Activated naive CD8-positive, alpha-beta T cell (primary cell): ENCODE data around the gene PER2.

ENCODE experiments used
- H3K27ac Mint-ChIP-seq: one replicate; pipeline ENCODE4 v1.8.0; 2021; ENCODE audit warnings: mixed read lengths
- H3K27me3 Mint-ChIP-seq: one replicate; pipeline ENCODE4 v1.8.0; 2021; ENCODE audit warnings: mixed read lengths
- H3K36me3 Mint-ChIP-seq: one replicate; pipeline ENCODE4 v1.8.0; 2021; ENCODE audit warnings: mixed read lengths
- H3K4me1 Mint-ChIP-seq: one replicate; pipeline ENCODE4 v1.8.0; 2021; ENCODE audit warnings: low read depth, mixed read lengths
- H3K4me3 Mint-ChIP-seq: one replicate; pipeline ENCODE4 v1.8.0; 2021; ENCODE audit warnings: mild to moderate bottlenecking, mixed read lengths
- H3K9me3 Mint-ChIP-seq: one replicate; pipeline ENCODE4 v1.8.0; 2021; ENCODE audit warnings: low read depth, mixed read lengths

Gene PER2

DNA sequence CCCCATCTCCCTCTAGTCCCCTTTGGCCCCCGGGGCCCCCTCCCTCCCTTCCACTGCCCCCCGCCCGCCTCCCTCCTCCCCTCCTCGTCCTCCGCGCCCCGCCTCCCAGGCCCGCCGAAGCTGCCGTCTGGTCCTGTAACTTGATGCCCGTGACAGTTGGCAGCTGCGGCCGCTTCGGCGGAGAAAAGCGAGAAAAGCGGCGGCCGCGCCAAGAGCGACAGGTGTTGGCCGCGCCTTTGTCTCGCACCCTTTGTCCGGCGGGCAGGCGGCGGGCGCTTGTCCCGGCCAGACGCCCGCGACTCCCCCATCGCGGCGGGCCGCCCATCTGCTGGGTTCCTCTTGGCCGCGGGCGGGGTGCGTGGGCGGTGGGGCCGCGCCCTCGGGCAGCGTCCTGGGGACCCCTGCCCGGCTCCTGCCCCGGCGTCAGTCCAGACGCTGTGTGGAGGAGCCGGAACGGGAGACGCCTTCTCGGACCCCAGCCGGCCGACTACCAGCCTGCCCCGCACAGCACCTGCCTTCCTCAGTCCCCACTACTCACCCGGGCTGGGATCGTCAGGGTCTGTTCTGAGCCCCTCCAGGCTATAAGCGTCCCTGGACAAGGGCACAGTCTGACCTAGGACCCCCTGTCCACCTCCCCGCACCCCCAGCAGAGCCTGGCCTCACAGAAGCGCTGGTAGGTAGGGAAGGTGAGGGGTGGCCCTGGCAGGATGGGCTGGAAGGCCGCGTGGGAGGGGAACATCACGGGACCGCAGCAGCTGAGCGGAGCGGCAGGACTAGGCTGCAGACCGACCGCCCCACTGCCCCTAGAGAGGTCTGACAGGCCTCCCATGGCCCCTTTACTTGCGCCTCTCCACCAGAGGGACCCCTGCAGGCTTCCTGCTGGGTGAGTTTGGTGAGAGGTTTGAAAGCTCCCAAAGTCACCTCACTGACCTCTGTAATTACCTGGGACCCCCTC lies 47.4 kb downstream of the PER2 start:
- peak overlapping the region; percentile 36 for H3K4me3 Mint-ChIP-seq
- no peak overlapping the region for H3K27ac Mint-ChIP-seq
- H3K9me3 Mint-ChIP-seq = no peaks in the 10 kb centered on the region
- peaks cover 4% of the 10 kb centered on the region for H3K27me3 Mint-ChIP-seq
- H3K4me1 Mint-ChIP-seq = peaks cover 10% of the 10 kb centered on the region
- H3K36me3 Mint-ChIP-seq = peaks cover 5% of the 10 kb centered on the region

DNA sequence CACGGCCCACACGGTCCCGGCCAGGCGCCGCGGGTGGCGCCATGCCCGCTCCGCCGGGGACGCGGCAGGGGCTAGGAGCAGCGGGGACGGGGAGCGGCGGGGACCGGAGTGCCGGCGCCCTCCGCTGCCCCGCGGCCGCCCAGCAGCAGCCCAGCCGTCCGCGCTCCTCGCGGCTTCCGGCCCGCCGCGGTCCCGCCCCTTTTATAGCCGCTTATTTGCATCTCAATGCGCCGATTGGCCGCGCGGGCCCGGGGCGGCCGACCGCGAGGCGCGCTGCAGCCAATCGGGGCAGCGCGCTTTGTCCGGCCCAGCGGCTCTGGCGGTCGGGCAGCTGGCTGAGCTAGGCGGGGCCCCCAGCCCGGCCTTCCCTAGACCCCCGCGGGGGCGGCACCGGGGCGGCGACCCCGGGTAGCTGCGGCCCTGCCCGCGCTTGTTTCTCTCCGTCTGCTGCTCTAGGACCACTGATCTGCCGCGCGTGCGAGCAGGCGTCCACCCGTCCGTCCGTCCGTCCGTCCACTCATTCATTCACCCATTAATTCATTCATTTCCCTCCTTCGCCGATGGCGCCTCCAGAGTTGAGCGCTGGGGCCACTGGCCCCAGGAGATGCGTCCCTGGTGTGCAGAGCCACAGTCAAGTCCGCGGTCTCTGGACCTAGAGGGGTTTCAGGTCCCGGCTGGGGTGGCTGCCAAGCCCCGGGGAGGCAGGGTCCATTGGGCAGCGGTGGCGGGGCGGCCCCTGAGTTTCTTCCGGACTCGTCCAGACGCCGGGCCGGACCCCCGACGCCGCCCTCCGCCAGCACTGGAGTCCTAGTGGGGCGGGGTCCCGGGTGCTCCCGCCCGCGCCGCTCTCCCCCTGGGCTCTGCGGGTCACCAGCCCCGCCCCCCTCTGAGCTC lies 48.3 kb downstream of the PER2 start, which contains the start of gene HES6:
HES6 (minus strand) TSS at position 176 of the 894 bp plus-strand sequence; CDS start at position 43, 133 bp downstream.
- H3K36me3 Mint-ChIP-seq = peaks cover 5% of the 10 kb centered on the region
- no peaks in the 10 kb centered on the region for H3K9me3 Mint-ChIP-seq
- H3K27me3 Mint-ChIP-seq = peaks cover 11% of the 10 kb centered on the region
- no peak within 1 kb of the TSS for H3K27ac Mint-ChIP-seq
- H3K4me1 Mint-ChIP-seq = peaks cover 10% of the 10 kb centered on the region
- H3K4me3 Mint-ChIP-seq = peak within 1 kb of the TSS; percentile 89

DNA sequence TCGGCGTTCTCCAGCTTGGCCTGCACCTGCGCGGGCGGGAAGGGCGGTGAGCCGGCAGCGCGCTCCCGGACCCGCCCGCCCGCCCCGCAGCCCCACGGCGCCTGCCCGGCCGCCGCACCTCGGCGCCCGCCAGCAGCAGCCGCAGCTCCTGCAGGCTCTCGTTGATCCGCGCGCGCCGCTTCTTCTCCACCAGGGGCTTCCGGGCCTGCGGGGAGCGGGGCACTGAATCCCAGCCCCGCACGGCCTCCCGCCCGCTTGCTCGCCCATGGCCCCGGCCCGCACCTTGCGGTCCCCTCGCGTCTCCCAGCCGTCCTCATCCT lies 48.9 kb downstream of the PER2 start:
- H3K27ac Mint-ChIP-seq = no peak overlapping the region
- peaks cover 12% of the 10 kb centered on the region for H3K27me3 Mint-ChIP-seq
- H3K4me1 Mint-ChIP-seq = peaks cover 10% of the 10 kb centered on the region
- peaks cover 5% of the 10 kb centered on the region for H3K36me3 Mint-ChIP-seq
- H3K4me3 Mint-ChIP-seq = no peak overlapping the region
- no peaks in the 10 kb centered on the region for H3K9me3 Mint-ChIP-seq

DNA sequence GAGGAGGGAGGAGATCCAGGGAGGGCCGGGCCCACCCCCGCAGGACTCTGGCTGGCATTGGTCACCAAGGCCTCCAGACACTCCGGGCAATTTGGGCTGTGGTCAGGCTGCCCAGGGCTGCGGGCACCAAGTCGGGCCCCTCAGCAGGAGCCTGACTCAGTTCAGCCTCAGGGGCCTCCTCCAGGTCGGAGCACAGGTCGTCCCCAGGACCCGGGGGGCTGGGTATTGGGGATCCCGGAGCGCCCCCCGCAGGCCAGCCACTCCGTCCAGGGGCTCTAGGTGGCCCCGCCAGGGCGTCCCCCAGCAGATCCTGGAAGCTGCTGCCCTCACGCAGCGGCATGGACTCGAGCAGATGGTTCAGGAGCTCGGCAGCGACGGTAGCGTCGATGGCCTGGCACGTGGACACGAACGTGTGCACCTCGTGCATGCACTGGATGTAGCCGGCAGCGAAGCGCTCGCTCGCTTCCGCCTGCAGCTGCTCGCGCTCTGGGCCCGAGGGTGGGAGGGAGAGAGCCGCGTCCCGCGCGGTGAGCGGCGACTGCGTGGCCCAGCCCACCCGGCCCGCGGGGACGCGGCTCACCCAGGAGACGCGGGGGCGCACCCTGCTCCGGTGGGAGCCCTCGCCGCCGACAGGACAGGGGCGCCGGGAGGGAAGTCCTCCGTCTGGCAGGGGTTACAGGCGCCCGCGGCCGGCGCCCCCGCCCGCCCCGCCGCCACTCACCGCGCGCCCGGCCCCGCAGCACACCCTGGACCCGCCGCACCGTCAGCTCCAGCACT lies 49.5 kb downstream of the PER2 start:
- H3K4me1 Mint-ChIP-seq = peaks cover 12% of the 10 kb centered on the region
- H3K27me3 Mint-ChIP-seq = peaks cover 12% of the 10 kb centered on the region
- H3K4me3 Mint-ChIP-seq = peak overlapping the region; percentile 59
- H3K36me3 Mint-ChIP-seq = no peaks in the 10 kb centered on the region
- no peak overlapping the region for H3K27ac Mint-ChIP-seq
- H3K9me3 Mint-ChIP-seq = no peaks in the 10 kb centered on the region

DNA sequence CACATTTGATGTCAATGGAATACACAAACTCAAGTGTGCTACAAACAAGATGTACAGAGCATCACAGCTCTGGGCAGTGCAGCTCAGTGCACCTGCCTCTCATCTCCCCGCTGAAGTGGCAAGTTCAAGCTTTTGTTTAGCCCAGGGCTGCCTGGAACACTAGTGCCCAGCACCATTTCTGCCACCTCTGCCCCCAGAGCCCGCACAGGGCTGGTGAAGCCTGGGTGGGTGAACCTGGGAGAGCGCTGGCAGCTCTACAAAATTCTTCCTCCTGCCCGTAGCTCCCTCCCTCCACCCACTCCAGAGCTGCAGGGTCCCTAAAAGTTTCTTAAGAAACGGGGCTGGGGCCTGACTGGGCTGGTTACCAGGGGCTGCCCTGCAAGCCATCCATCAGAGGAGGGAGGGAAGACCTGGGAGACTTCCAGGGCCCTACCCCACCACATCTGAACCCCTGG lies 50.1 kb downstream of the PER2 start:
- no peak overlapping the region for H3K27ac Mint-ChIP-seq
- H3K4me1 Mint-ChIP-seq = peaks cover 13% of the 10 kb centered on the region
- no peaks in the 10 kb centered on the region for H3K36me3 Mint-ChIP-seq
- peak overlapping the region; percentile 72 for H3K4me3 Mint-ChIP-seq
- H3K9me3 Mint-ChIP-seq = no peaks in the 10 kb centered on the region
- H3K27me3 Mint-ChIP-seq = peaks cover 12% of the 10 kb centered on the region

DNA sequence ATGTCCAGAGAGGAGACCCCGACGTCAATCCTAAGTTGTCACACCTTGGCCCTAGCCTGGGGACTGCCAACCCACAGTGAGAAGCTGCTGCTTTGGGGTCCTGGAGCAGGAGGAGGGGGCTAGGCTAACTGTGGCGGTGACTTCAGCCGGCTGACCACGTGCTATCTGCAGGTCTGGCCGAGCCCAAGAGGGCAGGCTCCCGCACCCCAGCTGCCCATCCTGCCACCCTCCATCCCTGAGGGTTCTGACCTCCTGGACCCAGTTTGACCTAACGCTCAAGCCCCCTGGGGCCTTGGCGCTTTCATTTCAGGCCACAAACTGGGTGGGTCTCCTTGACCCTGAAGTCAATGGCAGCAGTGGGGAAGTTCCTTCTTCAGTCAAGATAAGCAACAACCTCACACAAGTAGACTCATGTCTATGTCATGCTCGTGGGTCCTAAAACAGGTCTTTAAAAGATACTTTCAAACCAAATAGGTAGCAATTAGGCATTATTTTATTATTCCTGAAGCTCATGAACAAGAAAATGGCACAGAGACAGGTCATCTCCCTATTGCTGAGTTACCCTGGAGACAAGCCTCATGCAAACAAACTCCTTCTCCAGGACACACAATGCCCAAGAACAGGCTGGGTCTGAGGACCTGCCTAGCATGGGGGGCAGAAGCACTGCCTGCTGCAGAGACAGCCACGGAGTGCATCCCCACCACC lies 50.8 kb downstream of the PER2 start:
- no peak overlapping the region for H3K27ac Mint-ChIP-seq
- peaks cover 12% of the 10 kb centered on the region for H3K27me3 Mint-ChIP-seq
- no peaks in the 10 kb centered on the region for H3K36me3 Mint-ChIP-seq
- H3K4me1 Mint-ChIP-seq = peaks cover 15% of the 10 kb centered on the region
- no peaks in the 10 kb centered on the region for H3K9me3 Mint-ChIP-seq
- H3K4me3 Mint-ChIP-seq = peak overlapping the region; percentile 72

DNA sequence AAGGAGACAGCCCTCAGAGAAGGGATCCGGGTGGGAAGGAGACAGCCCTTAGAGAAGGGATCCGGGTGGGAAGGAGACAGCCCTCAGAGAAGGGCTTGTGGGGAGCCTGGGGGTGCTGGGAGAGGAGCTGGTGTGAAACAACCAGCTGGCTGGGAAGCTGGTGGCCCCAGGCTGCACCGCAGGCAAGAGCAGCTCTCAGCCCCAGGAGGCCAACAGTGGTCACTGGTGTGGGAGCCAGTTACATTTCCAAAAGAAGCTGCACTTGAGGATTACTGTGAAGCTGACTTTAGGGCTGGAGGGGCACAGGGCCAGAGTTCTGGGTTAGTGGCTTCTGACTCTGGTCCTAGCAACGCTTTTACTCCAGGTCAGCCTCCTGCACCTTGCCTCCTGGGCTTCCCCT lies 51.8 kb downstream of the PER2 start:
- peaks cover 12% of the 10 kb centered on the region for H3K27me3 Mint-ChIP-seq
- H3K9me3 Mint-ChIP-seq = no peaks in the 10 kb centered on the region

DNA sequence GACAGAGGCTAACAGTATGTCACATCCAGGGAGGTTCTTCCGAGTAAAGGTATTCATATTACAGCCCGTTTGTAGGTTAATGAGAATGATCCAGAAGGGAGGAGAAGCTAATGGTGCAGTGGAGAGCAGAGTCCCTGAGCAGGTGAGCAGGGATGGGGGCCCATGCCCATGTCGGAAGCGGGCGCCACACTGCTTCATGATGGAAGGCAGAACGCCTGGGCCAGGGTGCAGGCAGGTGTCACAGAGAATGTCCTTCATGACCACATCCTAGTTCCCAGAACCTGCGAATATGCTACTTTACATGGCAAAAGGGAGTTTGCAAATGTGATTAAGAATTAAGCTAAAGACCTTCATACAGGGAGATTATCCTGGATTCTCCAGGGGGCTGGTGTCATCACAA lies 52.6 kb downstream of the PER2 start:
- no peaks in the 10 kb centered on the region for H3K9me3 Mint-ChIP-seq
- no peak overlapping the region for H3K27ac Mint-ChIP-seq
- peaks cover 12% of the 10 kb centered on the region for H3K27me3 Mint-ChIP-seq
- H3K4me1 Mint-ChIP-seq = peaks cover 18% of the 10 kb centered on the region
- H3K36me3 Mint-ChIP-seq = no peaks in the 10 kb centered on the region
- peak overlapping the region; percentile 0 for H3K4me3 Mint-ChIP-seq

More for the DNA sequence above, 51.8 kb downstream of the PER2 start:
- H3K4me1 Mint-ChIP-seq = peaks cover 16% of the 10 kb centered on the region
- no peak overlapping the region for H3K27ac Mint-ChIP-seq
- no peak overlapping the region for H3K4me3 Mint-ChIP-seq
- no peaks in the 10 kb centered on the region for H3K36me3 Mint-ChIP-seq

DNA sequence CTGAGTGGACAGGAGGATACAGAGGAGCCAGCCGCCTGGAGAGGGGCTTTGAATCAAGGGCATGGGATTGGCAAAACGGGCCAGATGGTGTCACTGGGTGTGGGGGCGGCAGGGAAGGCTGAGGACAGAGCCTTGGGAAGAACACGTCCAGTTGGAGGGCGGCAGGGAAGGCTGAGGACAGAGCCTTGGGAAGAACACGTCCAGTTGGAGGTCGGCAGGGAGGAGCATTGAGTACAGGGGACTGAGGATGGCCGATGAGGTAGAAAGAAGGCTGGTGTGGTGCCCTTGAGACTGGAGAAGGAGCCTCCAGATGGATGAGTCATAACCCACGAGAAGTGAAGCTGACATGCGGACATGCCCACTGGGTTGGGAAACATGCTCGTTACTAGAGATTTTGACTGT lies 53.1 kb downstream of the PER2 start:
- H3K27me3 Mint-ChIP-seq = peaks cover 12% of the 10 kb centered on the region
- no peaks in the 10 kb centered on the region for H3K36me3 Mint-ChIP-seq
- no peak overlapping the region for H3K27ac Mint-ChIP-seq
- peak overlapping the region; percentile 73 for H3K4me3 Mint-ChIP-seq
- no peaks in the 10 kb centered on the region for H3K9me3 Mint-ChIP-seq
- H3K4me1 Mint-ChIP-seq = peaks cover 23% of the 10 kb centered on the region

DNA sequence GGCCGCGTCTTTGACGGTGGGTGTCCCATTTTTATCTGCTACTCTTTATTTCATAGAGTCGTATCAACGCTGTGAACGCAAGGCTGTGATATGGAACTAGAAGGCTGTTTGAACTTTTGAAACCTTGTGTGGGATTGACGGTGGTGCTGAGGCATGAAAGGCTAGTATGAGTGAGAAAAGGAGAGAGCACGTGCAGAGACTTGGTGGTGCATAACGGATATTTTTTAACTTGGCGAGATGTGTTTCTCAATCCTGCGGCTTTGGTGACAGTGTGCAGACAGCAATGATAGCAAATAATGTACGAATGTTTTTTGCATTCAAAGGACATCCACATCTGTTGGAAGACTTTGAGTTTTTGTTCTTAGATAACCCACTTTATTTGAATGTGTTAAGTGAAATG lies 54.8 kb downstream of the PER2 start:
- Mint-ChIP-seq H3K27me3 (peaks cover 12% of the 10 kb centered on the region), H3K9me3 (no peaks in the 10 kb centered on the region)

DNA sequence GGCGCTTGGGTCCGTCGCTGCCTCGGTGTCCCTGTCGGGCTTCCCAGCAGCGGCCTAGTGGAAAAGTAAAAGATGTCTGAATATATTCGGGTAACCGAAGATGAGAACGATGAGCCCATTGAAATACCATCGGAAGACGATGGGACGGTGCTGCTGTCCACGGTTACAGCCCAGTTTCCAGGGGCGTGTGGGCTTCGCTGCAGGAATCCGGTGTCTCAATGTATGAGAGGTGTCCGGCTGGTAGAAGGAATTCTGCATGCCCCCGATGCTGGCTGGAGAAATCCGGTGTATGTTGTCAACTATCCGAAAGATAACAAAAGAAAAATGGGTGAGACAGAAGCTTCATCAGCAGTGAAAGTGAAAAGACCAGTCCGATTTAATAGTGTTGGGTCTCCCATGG lies 56.6 kb downstream of the PER2 start:
- peak overlapping the region; percentile 93 for H3K4me3 Mint-ChIP-seq
- peaks cover 6% of the 10 kb centered on the region for H3K36me3 Mint-ChIP-seq
- peaks cover 10% of the 10 kb centered on the region for H3K27me3 Mint-ChIP-seq
- H3K27ac Mint-ChIP-seq = no peak overlapping the region
- H3K4me1 Mint-ChIP-seq = peaks cover 21% of the 10 kb centered on the region
- no peaks in the 10 kb centered on the region for H3K9me3 Mint-ChIP-seq

More for the DNA sequence above, 54.8 kb downstream of the PER2 start:
- H3K36me3 Mint-ChIP-seq = peaks cover 2% of the 10 kb centered on the region
- H3K4me3 Mint-ChIP-seq = peak overlapping the region; percentile 56
- no peak overlapping the region for H3K27ac Mint-ChIP-seq
- peaks cover 23% of the 10 kb centered on the region for H3K4me1 Mint-ChIP-seq

DNA sequence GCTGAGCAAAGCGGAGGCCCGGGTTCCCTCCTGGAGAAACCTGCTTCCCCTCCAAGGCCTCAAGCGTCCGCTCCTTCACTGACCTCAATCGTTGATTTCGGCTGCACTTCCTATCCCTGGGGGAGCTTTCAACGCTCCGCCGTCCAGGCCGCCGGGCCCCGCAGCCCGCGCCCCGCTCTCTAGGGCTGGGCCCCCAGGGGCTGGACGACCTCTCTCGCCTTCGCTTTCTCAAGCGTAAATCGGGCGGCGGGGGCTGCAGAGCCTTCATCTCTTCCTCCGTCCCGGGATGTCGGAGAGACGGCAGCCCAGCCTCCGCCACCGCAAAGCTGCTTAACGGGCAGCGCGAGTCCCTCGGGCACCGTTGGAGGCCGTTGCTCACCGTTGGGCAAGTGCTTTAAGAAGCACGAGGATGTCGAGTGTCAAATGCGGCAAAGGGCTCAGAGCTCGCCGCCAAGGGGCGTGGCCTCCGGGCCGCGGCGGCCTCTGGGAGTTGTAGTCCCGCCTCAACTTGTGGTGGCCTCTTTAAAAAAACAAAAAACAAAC lies 57.1 kb downstream of the PER2 start:
- peak overlapping the region; percentile 93 for H3K4me3 Mint-ChIP-seq
- peaks cover 21% of the 10 kb centered on the region for H3K4me1 Mint-ChIP-seq
- peaks cover 10% of the 10 kb centered on the region for H3K27me3 Mint-ChIP-seq
- H3K9me3 Mint-ChIP-seq = no peaks in the 10 kb centered on the region
- H3K36me3 Mint-ChIP-seq = peaks cover 6% of the 10 kb centered on the region
- peak overlapping the region; percentile 54 for H3K27ac Mint-ChIP-seq

DNA sequence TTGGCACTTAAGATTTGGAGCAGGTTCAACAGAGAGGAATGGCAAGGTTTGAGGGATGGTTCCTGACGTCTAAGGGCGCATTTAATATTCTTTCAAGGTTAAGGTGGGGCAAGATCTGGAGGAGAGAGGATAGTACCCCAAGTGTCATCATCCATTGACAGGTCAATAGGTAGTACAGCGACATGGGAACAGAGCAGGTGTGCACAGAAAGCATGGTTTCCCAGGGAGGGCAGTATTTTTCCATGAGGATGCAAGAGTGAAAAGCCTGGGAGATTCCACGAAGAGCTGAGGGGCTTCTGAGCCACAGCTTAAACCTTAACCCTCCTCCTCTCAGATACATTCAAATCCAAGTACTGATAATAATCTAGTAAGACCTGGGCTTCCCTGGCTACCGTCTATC lies 57.7 kb downstream of the PER2 start:
- Mint-ChIP-seq H3K4me1 (peaks cover 21% of the 10 kb centered on the region), H3K4me3 (peak overlapping the region; percentile 93), H3K27ac (peak overlapping the region; percentile 72), H3K36me3 (peaks cover 6% of the 10 kb centered on the region), H3K27me3 (peaks cover 6% of the 10 kb centered on the region), H3K9me3 (no peaks in the 10 kb centered on the region)

DNA sequence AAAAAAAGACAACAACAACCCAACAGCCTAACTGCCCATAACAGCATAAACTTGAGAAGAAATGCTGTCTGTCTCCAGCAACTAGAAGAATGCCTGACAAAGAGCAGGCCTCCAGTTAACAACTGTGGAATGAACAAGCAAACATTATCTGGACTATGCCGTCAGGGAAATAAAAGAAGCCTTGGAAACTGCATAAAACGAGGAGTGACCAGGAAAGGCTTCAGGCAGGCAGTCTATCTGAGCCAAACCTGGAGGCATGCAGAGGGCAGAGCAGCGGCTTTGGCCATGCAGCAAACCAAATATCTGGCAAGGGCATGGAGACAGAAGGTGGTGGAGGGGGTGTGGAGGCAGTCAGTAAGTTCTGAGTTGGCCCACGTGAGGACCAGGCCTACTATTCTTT lies 59.7 kb downstream of the PER2 start:
- Mint-ChIP-seq H3K4me3 (no peak overlapping the region), H3K36me3 (peaks cover 8% of the 10 kb centered on the region), H3K4me1 (peaks cover 18% of the 10 kb centered on the region), H3K9me3 (no peaks in the 10 kb centered on the region), H3K27me3 (no peaks in the 10 kb centered on the region), H3K27ac (no peak overlapping the region)
